Inflammatory macrophage (primary cell): ENCODE results near the gene DNAJA1.
"Not testable (repeated sequence)": the region's sequence is repeated elsewhere in the genome, so short reads cannot be mapped to it uniquely, and the experiment has no call there.

Experiments
- DNase-seq, 2 donors: peaks; one replicate each; pipeline ENCODE4 v3.0.0-alpha.2; 2020 to 2022

DNAJA1 gene

DNA sequence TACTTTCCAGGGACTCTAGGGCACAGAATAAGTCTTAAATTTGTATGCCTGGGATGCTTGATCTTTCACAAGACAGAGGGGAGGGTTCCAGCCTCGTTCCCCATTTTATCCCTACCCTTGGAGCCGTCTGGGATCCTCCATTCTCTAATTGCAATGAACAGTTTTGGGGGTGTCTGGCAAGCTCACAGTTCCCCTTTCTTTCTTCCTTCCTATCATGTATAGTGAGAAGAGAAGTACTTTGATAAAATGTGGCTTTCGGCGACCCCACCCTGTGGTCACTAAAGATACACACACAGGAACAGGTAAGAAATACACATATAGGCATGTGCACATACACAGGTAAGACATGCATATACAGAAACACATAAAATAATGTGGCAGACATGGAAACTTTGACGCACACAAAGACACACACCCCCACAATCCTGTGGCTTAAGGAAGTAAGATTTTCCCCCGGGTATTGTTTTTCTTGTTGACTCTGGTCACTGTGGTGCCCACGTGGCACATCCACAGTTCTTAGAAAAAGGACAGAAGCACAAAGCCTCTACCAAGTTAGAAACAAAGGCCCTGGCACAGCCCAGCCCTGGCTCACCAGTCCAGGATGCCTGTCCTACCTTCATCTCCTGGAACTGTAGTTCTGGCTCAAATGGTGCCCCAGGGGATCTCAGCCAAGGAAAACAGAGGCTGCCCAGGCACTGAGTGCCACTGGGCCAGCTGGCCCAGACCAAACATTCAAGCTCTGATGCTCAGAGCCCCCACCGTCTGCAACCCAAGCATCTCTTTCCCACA, 57.7 kb downstream of the DNAJA1 start:
- DNase-seq, result peak; percentile 49 to 55

DNA sequence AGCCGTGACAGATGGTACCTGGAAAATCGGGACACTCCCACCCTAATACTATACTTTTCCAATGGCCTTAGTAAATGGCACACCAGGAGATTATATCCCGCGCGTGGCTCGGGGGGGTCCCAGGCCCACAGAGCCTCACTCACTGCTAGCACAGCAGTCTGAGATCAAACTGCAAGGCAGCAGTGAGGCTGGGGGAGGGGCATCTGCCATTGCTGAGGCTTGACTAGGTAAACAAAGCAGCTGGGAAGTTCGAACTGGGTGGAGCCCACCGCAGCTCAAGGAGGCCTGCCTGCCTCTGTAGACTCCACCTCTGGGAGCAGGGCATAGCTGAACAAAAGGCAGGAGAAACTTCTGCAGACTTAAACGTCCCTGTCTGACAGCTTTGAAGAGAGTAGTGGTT, 60.6 kb downstream of the DNAJA1 start:
- not testable (repeated sequence) for DNase-seq
